Fibroblast of pulmonary artery (primary cell): ENCODE measurements around the gene ZNF208.
A peak's percentile ranks its signal among the peaks of the same experiment; 100 is the strongest.

ENCODE experiments used
- DNase-seq: peaks from one replicate; pipeline ENCODE4 v3.0.0-alpha.2; 2010; ENCODE audit warnings: low read depth
- H3K4me3 ChIP-seq: replicated peaks from 2 replicates; pipeline ENCODE4 v1.5.1; 2011; ENCODE audit warnings: low read depth, mild to moderate bottlenecking, control low read depth, low read length, moderate library complexity
- TF ChIP-seq, protein P1 (sequence below): IDR thresholded peaks from 2 replicates; pipeline ENCODE4 v1.5.1; 2011; ENCODE audit warnings: mild to moderate bottlenecking, control low read depth, low read length, inconsistent platforms; ENCODE audit errors: missing control alignments

Gene ZNF208

DNA sequence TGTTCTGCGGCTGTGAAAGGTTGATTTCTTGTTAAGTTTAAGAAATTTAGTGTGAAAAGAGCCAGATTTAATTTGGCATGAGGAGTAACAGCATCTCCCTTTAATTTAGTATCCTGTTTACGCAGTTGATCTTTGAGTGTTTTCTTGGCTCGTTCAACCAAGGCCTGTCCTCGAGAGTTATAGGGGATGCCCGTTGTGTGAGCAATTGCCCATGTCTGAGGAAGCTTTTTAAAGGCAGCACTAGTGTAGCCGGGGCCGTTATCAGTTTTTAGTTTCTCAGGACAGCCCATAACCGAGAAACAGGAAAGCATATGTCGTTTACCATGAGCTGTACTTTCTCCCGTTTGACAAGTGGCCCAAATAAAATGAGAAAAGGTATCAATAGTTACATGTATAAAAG lies 127.2 kb downstream of the ZNF208 start:
- TF ChIP-seq, protein P1, sequence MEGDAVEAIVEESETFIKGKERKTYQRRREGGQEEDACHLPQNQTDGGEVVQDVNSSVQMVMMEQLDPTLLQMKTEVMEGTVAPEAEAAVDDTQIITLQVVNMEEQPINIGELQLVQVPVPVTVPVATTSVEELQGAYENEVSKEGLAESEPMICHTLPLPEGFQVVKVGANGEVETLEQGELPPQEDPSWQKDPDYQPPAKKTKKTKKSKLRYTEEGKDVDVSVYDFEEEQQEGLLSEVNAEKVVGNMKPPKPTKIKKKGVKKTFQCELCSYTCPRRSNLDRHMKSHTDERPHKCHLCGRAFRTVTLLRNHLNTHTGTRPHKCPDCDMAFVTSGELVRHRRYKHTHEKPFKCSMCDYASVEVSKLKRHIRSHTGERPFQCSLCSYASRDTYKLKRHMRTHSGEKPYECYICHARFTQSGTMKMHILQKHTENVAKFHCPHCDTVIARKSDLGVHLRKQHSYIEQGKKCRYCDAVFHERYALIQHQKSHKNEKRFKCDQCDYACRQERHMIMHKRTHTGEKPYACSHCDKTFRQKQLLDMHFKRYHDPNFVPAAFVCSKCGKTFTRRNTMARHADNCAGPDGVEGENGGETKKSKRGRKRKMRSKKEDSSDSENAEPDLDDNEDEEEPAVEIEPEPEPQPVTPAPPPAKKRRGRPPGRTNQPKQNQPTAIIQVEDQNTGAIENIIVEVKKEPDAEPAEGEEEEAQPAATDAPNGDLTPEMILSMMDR: no peak
- H3K4me3 ChIP-seq: no peak overlapping the region
- peak; percentile 22 for DNase-seq
